Measurements from ENCODE around the gene KBTBD8. TPM values are rescaled to one million over a fixed set of nuclear protein-coding genes. Genes with fewer than 3 reads are reported as not detected.

The KBTBD8 gene
- total RNA-seq, 2 donors from 2014 or later = 3.5 to 6.2 TPM

GRCh38 chr3:67012564-67012963, 14.5 kb downstream of the KBTBD8 start:
- no peak for DNase-seq
- H3K4me1 Mint-ChIP-seq = peaks cover 36% of the 10 kb centered on the region
- H3K27me3 Mint-ChIP-seq (ENCODE audit: insufficient read depth) = no peaks in the 10 kb centered on the region
- 98 to 100% methylated on average over 1 to 5 of the region's 6 CpGs for WGBS, 2 experiments (ENCODE audit: insufficient coverage in 1 of 2, insufficient read length in 1 of 2)
- H3K27ac Mint-ChIP-seq = no peak overlapping the region
- peaks cover 10% of the 10 kb centered on the region for H3K36me3 Mint-ChIP-seq (ENCODE audit: low read depth)
- Histone ChIP-seq H3K9ac (ENCODE audit: extremely low read depth, low read length, poor library complexity, severe bottlenecking) (no peak overlapping the region), H3K9me3 (ENCODE audit: control insufficient read depth, low read length) (no peaks in the 10 kb centered on the region), H3K27me3 (ENCODE audit: control insufficient read depth, insufficient read depth, low read length, poor library complexity, severe bottlenecking) (no peaks in the 10 kb centered on the region), H3K4me1 (ENCODE audit: control insufficient read depth, insufficient read depth, low read length) (peaks cover 3% of the 10 kb centered on the region), H3K36me3 (ENCODE audit: control insufficient read depth, insufficient read depth, low read length) (peaks cover 15% of the 10 kb centered on the region), H3K4me3 (ENCODE audit: low read length) (no peak overlapping the region), H3K27ac (ENCODE audit: low read depth, low read length) (no peak overlapping the region)
- no peak overlapping the region for H3K4me3 Mint-ChIP-seq
- no peaks in the 10 kb centered on the region for H3K9me3 Mint-ChIP-seq
- no peak for TF ChIP-seq CTCF (conservative IDR thresholded peaks at IDR 0.05)

GRCh38 chr3:67015702-67016484, 17.8 kb downstream of the KBTBD8 start:
- 73 to 78% methylated on average over 7 to 8 of the region's 8 CpGs for WGBS, 2 experiments (ENCODE audit: insufficient coverage in 1 of 2, insufficient read length in 1 of 2)
- peaks cover 43% of the 10 kb centered on the region for H3K4me1 Mint-ChIP-seq
- Histone ChIP-seq H3K9ac (ENCODE audit: extremely low read depth, low read length, poor library complexity, severe bottlenecking) (no peak overlapping the region), H3K4me1 (ENCODE audit: control insufficient read depth, insufficient read depth, low read length) (peaks cover 9% of the 10 kb centered on the region), H3K4me3 (ENCODE audit: low read length) (no peak overlapping the region), H3K36me3 (ENCODE audit: control insufficient read depth, insufficient read depth, low read length) (no peaks in the 10 kb centered on the region), H3K9me3 (ENCODE audit: control insufficient read depth, low read length) (no peaks in the 10 kb centered on the region), H3K27ac (ENCODE audit: low read depth, low read length) (no peak overlapping the region), H3K27me3 (ENCODE audit: control insufficient read depth, insufficient read depth, low read length, poor library complexity, severe bottlenecking) (no peaks in the 10 kb centered on the region)
- H3K27me3 Mint-ChIP-seq (ENCODE audit: insufficient read depth) = peaks cover 2% of the 10 kb centered on the region
- DNase-seq = peak; percentile 73
- no peak for TF ChIP-seq CTCF (conservative IDR thresholded peaks at IDR 0.05)
- peaks cover 2% of the 10 kb centered on the region for H3K36me3 Mint-ChIP-seq (ENCODE audit: low read depth)
- H3K27ac Mint-ChIP-seq = no peak overlapping the region
- H3K4me3 Mint-ChIP-seq = no peak overlapping the region
- H3K9me3 Mint-ChIP-seq = no peaks in the 10 kb centered on the region

GRCh38 chr3:67016522-67017080, 18.5 kb downstream of the KBTBD8 start:
- peaks cover 40% of the 10 kb centered on the region for H3K4me1 Mint-ChIP-seq
- 91 to 94% methylated on average over 2 of the region's 3 CpGs for WGBS, 2 experiments (ENCODE audit: insufficient coverage in 1 of 2, insufficient read length in 1 of 2)
- no peak overlapping the region for H3K4me3 Mint-ChIP-seq
- H3K9me3 Mint-ChIP-seq = no peaks in the 10 kb centered on the region
- no peak for DNase-seq
- Histone ChIP-seq H3K36me3 (ENCODE audit: control insufficient read depth, insufficient read depth, low read length) (no peaks in the 10 kb centered on the region), H3K9me3 (ENCODE audit: control insufficient read depth, low read length) (no peaks in the 10 kb centered on the region), H3K4me3 (ENCODE audit: low read length) (no peak overlapping the region), H3K27ac (ENCODE audit: low read depth, low read length) (no peak overlapping the region), H3K27me3 (ENCODE audit: control insufficient read depth, insufficient read depth, low read length, poor library complexity, severe bottlenecking) (no peaks in the 10 kb centered on the region), H3K9ac (ENCODE audit: extremely low read depth, low read length, poor library complexity, severe bottlenecking) (no peak overlapping the region), H3K4me1 (ENCODE audit: control insufficient read depth, insufficient read depth, low read length) (peaks cover 9% of the 10 kb centered on the region)
- H3K36me3 Mint-ChIP-seq (ENCODE audit: low read depth) = no peaks in the 10 kb centered on the region
- peaks cover 2% of the 10 kb centered on the region for H3K27me3 Mint-ChIP-seq (ENCODE audit: insufficient read depth)
- H3K27ac Mint-ChIP-seq = no peak overlapping the region
- TF ChIP-seq CTCF (conservative IDR thresholded peaks at IDR 0.05) = no peak

Data from endodermal cell (in vitro differentiated cells).